ENCODE measurements around the gene NUP58. TPM values are rescaled to one million over a fixed set of nuclear protein-coding genes. Genes with fewer than 3 reads are reported as not detected.

The NUP58 gene
- total and polyA plus RNA-seq, 10 of the 15 experiments (the other 5 are each of a cell fraction or from before 2014, with no cell fraction given) = 12.1 to 78.0 (median 48.9) TPM

- ChIA-PET RAD21 (ENCODE audit: unreplicated experiment) (interaction anchor here (0.9 to 2.2 kb wide), 4 partner anchors 142 to 371 kb away, joined by 3 to 10 read pairs (median 3); no protein-coding TSS in a partner anchor), SMC1A (ENCODE audit: uncharacterized antibody, unreplicated experiment) (interaction anchor here (1.6 to 2.4 kb wide), 4 partner anchors 9 to 291 kb away, joined by 3 to 8 read pairs (median 5); no protein-coding TSS in a partner anchor), POLR2A (no interaction called here), CTCF (interaction anchor here (0.6 to 4.1 kb wide), 31 partner anchors 8 to 1972 kb away, joined by 3 to 37 read pairs (median 3); no protein-coding TSS in a partner anchor)
- Histone ChIP-seq H2AFZ (ENCODE audit: control insufficient read depth, low read depth, low read length) (no peak overlapping the region), H3K27ac (ENCODE audit: control insufficient read depth, insufficient read depth) (no peak overlapping the region), H4K20me1 (ENCODE audit: control insufficient read depth, insufficient read depth) (no peaks in the 10 kb centered on the region), H3K4me2 (ENCODE audit: control insufficient read depth, insufficient read depth) (no peak overlapping the region), H3K4me1 (ENCODE audit: control insufficient read depth, insufficient read depth, low read length) (no peaks in the 10 kb centered on the region), H3K79me2 (ENCODE audit: control insufficient read depth, insufficient read depth, low read length) (no peaks in the 10 kb centered on the region), H3K27me3 (replicated peaks in 1 of 2; ENCODE audit: control insufficient read depth in 2 of 2, insufficient read depth in 2 of 2, low read length in 1 of 2) (peaks cover 8 to 10% of the 10 kb centered on the region in 2 experiments; a peak in 3 of 4 replicates), H3K36me3 (ENCODE audit: control insufficient read depth in 2 of 2, insufficient read depth in 2 of 2, low read length in 1 of 2) (no peaks in the 10 kb centered on the region), H3K4me3 (no peak overlapping the region), H3K9me3 (replicated peaks; ENCODE audit: control insufficient read depth, insufficient read depth, low read length) (no peaks in the 10 kb centered on the region), H3K9ac (ENCODE audit: control insufficient read depth, insufficient read depth, low read length) (no peak overlapping the region)
- FAIRE-seq (no peak), DNase-seq (ENCODE audit: low read depth, low spot score) (no peak), ATAC-seq (peak; percentile 78)
- WGBS (ENCODE audit: insufficient coverage, insufficient replicate concordance, low lambda C conversion rate, missing lambda C conversion rate) = under 1% methylated on average over 9 of the region's 9 CpGs
- in situ Hi-C loops (cut with MboI) (loop anchor here (10.0 kb wide), 1 partner anchor 291 kb away; no protein-coding TSS in a partner anchor), intact Hi-C loops (cut with micrococcal nuclease; ENCODE audit: unreplicated experiment) (loop anchor here (1.0 to 10.0 kb wide), 3 partner anchors 141 to 379 kb away; no protein-coding TSS in a partner anchor)
- no peak for TF ChIP-seq ZBTB33 (IDR thresholded peaks at IDR 0.05)
- peak; percentile 67 for TF ChIP-seq RAD21 (IDR thresholded peaks at IDR 0.05; ENCODE audit: insufficient read depth, low read depth, low read length)
- TF ChIP-seq CTCF (IDR thresholded peaks at IDR 0.05 in 2 of 3, conservative IDR thresholded peaks at IDR 0.05 in 1 of 3; ENCODE audit: control insufficient read depth in 2 of 3, extremely low read depth in 1 of 3, insufficient read depth in 1 of 3, low read depth in 3 of 3, low read length in 3 of 3) = peak; percentile 57 to 65 (median 62); a peak in 5 of 6 replicates
- no peak for TF ChIP-seq FOXM1 (IDR thresholded peaks at IDR 0.05; ENCODE audit: low read depth, low read length)
- TF ChIP-seq SMC3 (IDR thresholded peaks at IDR 0.05; ENCODE audit: borderline replicate concordance, low read length) = peak; percentile 51; the same call in 1 of the 2 replicates
- BruUV-seq (replicated peaks) = no TSS peak
Measured at GRCh38 chr13:25375727-25376358, 74.4 kb downstream of the NUP58 start.

All from GM12878 (cell line).